Effector CD8-positive, alpha-beta T cell (primary cell): ENCODE results near the gene PTCSC3.

Experiments used
- DNase-seq: peaks from one replicate; lab custom pipeline; 2025; lab: John Stamatoyannopoulos, UW
- total RNA-seq, 4 experiments: gene quantifications; one replicate each; lab custom pipeline; 2026; lab: John Stamatoyannopoulos, UW

PTCSC3 gene
- total RNA-seq, result 0 to 0.36 (median 0) reads per million in 4 experiments

GRCh38 chr14:36176524-36176923 lies at the start of gene PTCSC3:
Gene PTCSC3, minus strand, starts transcription at chr14:36176722.
- no peak for DNase-seq

- no peak for DNase-seq
These were observed 49.6 kb upstream of the PTCSC3 start for GRCh38 chr14:36226164-36226563.

GRCh38 chr14:36224176-36224575 lies 47.7 kb upstream of the PTCSC3 start:
- DNase-seq, result no peak

- DNase-seq, result no peak
These were observed 47.0 kb upstream of the PTCSC3 start for GRCh38 chr14:36223558-36223957.

GRCh38 chr14:36222952-36223468 lies 46.5 kb upstream of the PTCSC3 start:
- no peak for DNase-seq

GRCh38 chr14:36222337-36222736 lies 45.8 kb upstream of the PTCSC3 start:
- no peak for DNase-seq

- no peak for DNase-seq
These were observed 44.6 kb upstream of the PTCSC3 start for GRCh38 chr14:36221112-36221511.

- no peak for DNase-seq
These were observed 41.2 kb upstream of the PTCSC3 start for GRCh38 chr14:36217732-36218131.

GRCh38 chr14:36217027-36217426 lies 40.5 kb upstream of the PTCSC3 start:
- no peak for DNase-seq

- no peak for DNase-seq
These were observed 38.7 kb upstream of the PTCSC3 start for GRCh38 chr14:36215217-36215598.

GRCh38 chr14:36214476-36215216 lies 38.1 kb upstream of the PTCSC3 start:
- no peak for DNase-seq

GRCh38 chr14:36212987-36213386 lies 36.5 kb upstream of the PTCSC3 start:
- DNase-seq, result no peak

GRCh38 chr14:36212577-36212976 lies 36.1 kb upstream of the PTCSC3 start:
- no peak for DNase-seq

GRCh38 chr14:36208690-36209278 lies 32.3 kb upstream of the PTCSC3 start:
- DNase-seq, result no peak

GRCh38 chr14:36207500-36207899 lies 31.0 kb upstream of the PTCSC3 start:
- no peak for DNase-seq

- DNase-seq, result no peak
These were observed 28.0 kb upstream of the PTCSC3 start for GRCh38 chr14:36204461-36205073.

GRCh38 chr14:36198378-36198777 lies 21.9 kb upstream of the PTCSC3 start:
- DNase-seq, result no peak

- no peak for DNase-seq
These were observed 18.1 kb upstream of the PTCSC3 start for GRCh38 chr14:36194663-36195062.

GRCh38 chr14:36192530-36192929 lies 16.0 kb upstream of the PTCSC3 start:
- DNase-seq, result no peak

GRCh38 chr14:36183402-36183801 lies 6.9 kb upstream of the PTCSC3 start:
- no peak for DNase-seq

- DNase-seq, result no peak
These were observed 4.9 kb upstream of the PTCSC3 start for GRCh38 chr14:36181417-36181816.

GRCh38 chr14:36177489-36177888 lies 967 bp upstream of the PTCSC3 start:
- no peak for DNase-seq
